SK-N-SH (cell line): ENCODE data around the gene CISD2. TPM values are rescaled to one million over a fixed set of nuclear protein-coding genes. Genes with fewer than 3 reads are reported as not detected.

ENCODE experiments used
- CTCF ChIA-PET: fragments of 300-600, 350-600 bp; formaldehyde crosslinking; extraction: SDS; loops from one replicate; lab custom pipeline; 2021; lab: Yijun Ruan, JAX
- POLR2A ChIA-PET: fragments of 350-600 bp; sonication (Branson Sonifier 250); formaldehyde crosslinking; extraction: SDS; loops from one replicate; lab custom pipeline; 2020; ENCODE audit warnings: antibody characterized with exemption, inconsistent platforms; lab: Yijun Ruan, JAX
- DNase-seq: peaks from one replicate; pipeline ENCODE4 v3.0.0; 2012
- H2AFZ ChIP-seq: fragments of 200-600 bp; sonication (generic); 2 replicates; pipeline ENCODE4 v1.8.1; 2016; ENCODE audit warnings: antibody characterized with exemption, mild to moderate bottlenecking, low read depth
- H3F3A ChIP-seq: fragments of 200-600 bp; sonication (generic); replicated peaks from 2 replicates; pipeline ENCODE3; 2016; ENCODE audit warnings: antibody characterized with exemption, mild to moderate bottlenecking; ENCODE audit not compliant: insufficient read depth
- H3K27ac ChIP-seq, 2 experiments: fragments of 200-500 bp in 1 of 2; fragments of 200-600 bp in 1 of 2; sonication (Bioruptor generic) in 1 of 2; sonication (generic), shearing (Covaris generic) in 1 of 2; 2 replicates each; pipeline versions ENCODE4 v1.5.1 to v1.6.1; 2014 to 2016; ENCODE audit warnings: low read depth in 2 of 2, inconsistent platforms in 1 of 2, low read length in 1 of 2, mild to moderate bottlenecking in 1 of 2, mixed read lengths in 1 of 2
- H3K27me3 ChIP-seq: fragments of 200-600 bp; sonication (generic), shearing (Covaris generic); 2 replicates; pipeline ENCODE4 v1.6.1; 2016; ENCODE audit warnings: mixed run types; ENCODE audit not compliant: insufficient read depth
- H3K36me3 ChIP-seq, 2 experiments: fragments of 200-500 bp in 1 of 2; fragments of 200-600 bp in 1 of 2; sonication (Bioruptor generic) in 1 of 2; sonication (generic) in 1 of 2; replicated peaks in 1 of 2; 2 replicates each; pipeline versions ENCODE3 to v1.5.1; 2014 to 2016; ENCODE audit warnings: low read length in 1 of 2, mild to moderate bottlenecking in 1 of 2; ENCODE audit not compliant: insufficient read depth in 2 of 2, control insufficient read depth in 1 of 2
- H3K4me1 ChIP-seq, 2 experiments: fragments of 200-500 bp in 1 of 2; fragments of 200-600 bp in 1 of 2; sonication (Bioruptor generic) in 1 of 2; sonication (generic), shearing (Covaris generic) in 1 of 2; 2 replicates each; pipeline versions ENCODE4 v1.5.1 to v1.6.1; 2014 to 2016; ENCODE audit warnings: low read depth in 1 of 2, low read length in 1 of 2, mixed run types in 1 of 2; ENCODE audit not compliant: insufficient read depth in 2 of 2, control insufficient read depth in 1 of 2
- H3K4me2 ChIP-seq: fragments of 200-600 bp; sonication (generic), shearing (Covaris generic); 2 replicates; pipeline ENCODE4 v1.6.1; 2017; ENCODE audit warnings: mixed run types
- H3K4me3 ChIP-seq, 2 experiments: fragments of 200-500 bp in 1 of 2; fragments of 200-600 bp in 1 of 2; sonication (Bioruptor generic) in 1 of 2; sonication (generic), shearing (Covaris generic) in 1 of 2; 2 replicates each; pipeline versions ENCODE4 v1.5.1 to v1.8.1; 2014 to 2016; ENCODE audit warnings: low read depth in 2 of 2, inconsistent platforms in 1 of 2, low read length in 1 of 2, mild to moderate bottlenecking in 1 of 2, mixed read lengths in 1 of 2, moderate library complexity in 1 of 2
- H3K79me2 ChIP-seq: fragments of 200-600 bp; sonication (generic); 2 replicates; pipeline ENCODE4 v1.8.1; 2017; ENCODE audit warnings: mild to moderate bottlenecking; ENCODE audit not compliant: insufficient read depth
- H3K9ac ChIP-seq: fragments of 200-600 bp; sonication (generic); 2 replicates; pipeline ENCODE4 v1.6.1; 2017; ENCODE audit warnings: mixed run types
- H3K9me2 ChIP-seq: fragments of 200-600 bp; sonication (generic); 2 replicates; pipeline ENCODE4 v1.6.1; 2017; ENCODE audit warnings: mixed run types
- H3K9me3 ChIP-seq: fragments of 200-600 bp; sonication (generic); 2 replicates; pipeline ENCODE4 v1.6.1; 2017; ENCODE audit warnings: mixed run types, mild to moderate bottlenecking, moderate library complexity
- H4K20me1 ChIP-seq: fragments of 200-600 bp; sonication (generic); 2 replicates; pipeline ENCODE4 v1.6.1; 2017; ENCODE audit warnings: mild to moderate bottlenecking, mixed run types; ENCODE audit not compliant: insufficient read depth
- CHD2 ChIP-seq: fragments of 150-350 bp; IDR thresholded peaks from 2 replicates; pipeline ENCODE4 v1.6.1; 2018; ENCODE audit warnings: low read length; ENCODE audit not compliant: partially characterized antibody
- EZH2phosphoT487 ChIP-seq: fragments of 200-600 bp; sonication (generic); IDR thresholded peaks from 2 replicates; pipeline ENCODE4 v1.6.1; 2017; ENCODE audit warnings: low read depth, mixed run types, mild to moderate bottlenecking, antibody characterized with exemption, moderate library complexity, borderline replicate concordance
- FOSL2 ChIP-seq: IDR thresholded peaks from 2 replicates; pipeline ENCODE4 v1.4.0; 2012; ENCODE audit warnings: low read depth, mild to moderate bottlenecking, moderate library complexity, borderline replicate concordance
- GATA2 ChIP-seq: sonication (generic); formaldehyde crosslinking; IDR thresholded peaks from 2 replicates; pipeline ENCODE4 v1.5.0; 2020; ENCODE audit warnings: mild to moderate bottlenecking, missing genetic modification reagents
- JUND ChIP-seq: IDR thresholded peaks from 2 replicates; pipeline ENCODE4 v1.4.0; 2012
- NFIC ChIP-seq: IDR thresholded peaks from 2 replicates; pipeline ENCODE4 v1.4.0; 2012; ENCODE audit warnings: borderline replicate concordance
- REST ChIP-seq: IDR thresholded peaks from 2 replicates; pipeline ENCODE4 v1.6.1; 2012; ENCODE audit warnings: mild to moderate bottlenecking, low read depth, low read length, moderate library complexity
- SIN3A ChIP-seq: IDR thresholded peaks from 2 replicates; pipeline ENCODE4 v1.6.1; 2012; ENCODE audit warnings: low read depth, mild to moderate bottlenecking, low read length, moderate library complexity, borderline replicate concordance
- TCF12 ChIP-seq: IDR thresholded peaks from 2 replicates; pipeline ENCODE4 v1.4.0; 2012
- TEAD4 ChIP-seq: IDR thresholded peaks from 2 replicates; pipeline ENCODE4 v1.4.0; 2012; ENCODE audit warnings: mild to moderate bottlenecking, borderline replicate concordance; ENCODE audit not compliant: insufficient read depth
- YY1 ChIP-seq: IDR thresholded peaks from 2 replicates; pipeline ENCODE4 v1.4.0; 2012; ENCODE audit warnings: low read depth, mild to moderate bottlenecking
- ZBTB33 ChIP-seq: IDR thresholded peaks from 2 replicates; pipeline ENCODE4 v1.4.0; 2012; ENCODE audit warnings: low read depth, borderline replicate concordance
- WGBS: methylation state at CpG from one replicate; pipeline ENCODE4 v1.1.6; 2017; ENCODE audit warnings: low lambda C conversion rate; 5-methylcytosine and 5-hydroxymethylcytosine counted together
- polyA plus RNA-seq, 3 experiments: library from polyadenylated mRNA; depleted of rRNA; stranded (reverse); fragments of >200 nt; gene quantifications; 2 replicates each; pipeline ENCODE4 v1.2.3, GENCODE V29; 2012
- TF ChIP-seq, protein P1 (sequence below): IDR thresholded peaks from 2 replicates; pipeline ENCODE4 v1.4.0; 2012; ENCODE audit warnings: low read depth, borderline replicate concordance
- TF ChIP-seq, protein P2 (sequence below): fragments of 200-600 bp; sonication (generic); IDR thresholded peaks from 2 replicates; pipeline ENCODE4 v1.6.1; 2017; ENCODE audit warnings: antibody characterized with exemption, mild to moderate bottlenecking, moderate library complexity
- TF ChIP-seq, protein P3 (sequence below): IDR thresholded peaks from 2 replicates; pipeline ENCODE4; 2012

CISD2 gene
- polyA plus RNA-seq, 1 of the 3 experiments (the other 2 are of a cell fraction), result 21.4 TPM

- ChIA-PET POLR2A (interaction anchor here (1.9 kb wide), 1 partner anchor 12 kb away, joined by 9 read pairs; the partner anchor contains the start of gene CISD2), CTCF (no interaction called here)
- Histone ChIP-seq H3K27ac (no peak overlapping the region), H3K4me2 (no peak overlapping the region)
- no peak for DNase-seq
- 100% methylated on average over 1 of the region's 1 CpG for WGBS
- TF ChIP-seq REST (no peak), SIN3A (no peak), TCF12 (no peak), ZBTB33 (no peak), TEAD4 (no peak), JUND (no peak), EZH2phosphoT487 (no peak), CHD2 (no peak), GATA2 (CRISPR knock-in tag) (no peak), FOSL2 (no peak), NFIC (no peak), YY1 (no peak)
- TF ChIP-seq, protein P1, sequence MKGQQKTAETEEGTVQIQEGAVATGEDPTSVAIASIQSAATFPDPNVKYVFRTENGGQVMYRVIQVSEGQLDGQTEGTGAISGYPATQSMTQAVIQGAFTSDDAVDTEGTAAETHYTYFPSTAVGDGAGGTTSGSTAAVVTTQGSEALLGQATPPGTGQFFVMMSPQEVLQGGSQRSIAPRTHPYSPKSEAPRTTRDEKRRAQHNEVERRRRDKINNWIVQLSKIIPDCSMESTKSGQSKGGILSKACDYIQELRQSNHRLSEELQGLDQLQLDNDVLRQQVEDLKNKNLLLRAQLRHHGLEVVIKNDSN, result no peak
- TF ChIP-seq, protein P2, sequence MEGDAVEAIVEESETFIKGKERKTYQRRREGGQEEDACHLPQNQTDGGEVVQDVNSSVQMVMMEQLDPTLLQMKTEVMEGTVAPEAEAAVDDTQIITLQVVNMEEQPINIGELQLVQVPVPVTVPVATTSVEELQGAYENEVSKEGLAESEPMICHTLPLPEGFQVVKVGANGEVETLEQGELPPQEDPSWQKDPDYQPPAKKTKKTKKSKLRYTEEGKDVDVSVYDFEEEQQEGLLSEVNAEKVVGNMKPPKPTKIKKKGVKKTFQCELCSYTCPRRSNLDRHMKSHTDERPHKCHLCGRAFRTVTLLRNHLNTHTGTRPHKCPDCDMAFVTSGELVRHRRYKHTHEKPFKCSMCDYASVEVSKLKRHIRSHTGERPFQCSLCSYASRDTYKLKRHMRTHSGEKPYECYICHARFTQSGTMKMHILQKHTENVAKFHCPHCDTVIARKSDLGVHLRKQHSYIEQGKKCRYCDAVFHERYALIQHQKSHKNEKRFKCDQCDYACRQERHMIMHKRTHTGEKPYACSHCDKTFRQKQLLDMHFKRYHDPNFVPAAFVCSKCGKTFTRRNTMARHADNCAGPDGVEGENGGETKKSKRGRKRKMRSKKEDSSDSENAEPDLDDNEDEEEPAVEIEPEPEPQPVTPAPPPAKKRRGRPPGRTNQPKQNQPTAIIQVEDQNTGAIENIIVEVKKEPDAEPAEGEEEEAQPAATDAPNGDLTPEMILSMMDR, result no peak
- TF ChIP-seq, protein P3, sequence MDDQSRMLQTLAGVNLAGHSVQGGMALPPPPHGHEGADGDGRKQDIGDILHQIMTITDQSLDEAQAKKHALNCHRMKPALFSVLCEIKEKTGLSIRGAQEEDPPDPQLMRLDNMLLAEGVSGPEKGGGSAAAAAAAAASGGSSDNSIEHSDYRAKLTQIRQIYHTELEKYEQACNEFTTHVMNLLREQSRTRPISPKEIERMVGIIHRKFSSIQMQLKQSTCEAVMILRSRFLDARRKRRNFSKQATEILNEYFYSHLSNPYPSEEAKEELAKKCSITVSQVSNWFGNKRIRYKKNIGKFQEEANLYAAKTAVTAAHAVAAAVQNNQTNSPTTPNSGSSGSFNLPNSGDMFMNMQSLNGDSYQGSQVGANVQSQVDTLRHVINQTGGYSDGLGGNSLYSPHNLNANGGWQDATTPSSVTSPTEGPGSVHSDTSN, result no peak
- TF ChIP-seq, all 33 proteins: peak for 0
- Histone ChIP-seq H3K27me3 (no peaks in the 10 kb centered on the region), H3F3A (no peaks in the 10 kb centered on the region), H3K9ac (no peak overlapping the region), H3K36me3 (peaks cover 6 to 13% of the 10 kb centered on the region in 2 experiments), H3K4me1 (no peaks in the 10 kb centered on the region), H3K9me2 (no peaks in the 10 kb centered on the region), H3K9me3 (0 out of 2 replicates have a peak, but pooled peaks cover 7% of the 10 kb centered on the region), H4K20me1 (no peaks in the 10 kb centered on the region), H3K79me2 (peaks cover 15% of the 10 kb centered on the region), H3K4me3 (no peak overlapping the region), H2AFZ (no peak overlapping the region)
Observed at GRCh38 chr4:102881343-102881742, 12.6 kb downstream of the CISD2 start.
